Keratinocyte (primary cell): ENCODE measurements around the gene UFSP1. TPM values are rescaled to one million over a fixed set of nuclear protein-coding genes. Genes with fewer than 3 reads are reported as not detected.

ENCODE experiments used
- DNase-seq: peaks from one replicate; pipeline ENCODE4 v3.0.0-alpha.2; 2011; ENCODE audit warnings: low read depth, missing footprints, low spot score
- FAIRE-seq: peaks from 2 replicates; lab custom pipeline; 2011; peaks lifted over from hg19 to GRCh38; lab: Jason Lieb, UNC
- H2AFZ ChIP-seq: 2 replicates; pipeline ENCODE4 v1.6.0; 2012; ENCODE audit warnings: low read length, control low read depth, inconsistent platforms; ENCODE audit not compliant: control insufficient read depth
- H3K27ac ChIP-seq: 2 replicates; pipeline ENCODE4 v1.5.1; 2011; ENCODE audit warnings: low read length; ENCODE audit not compliant: control insufficient read depth, insufficient read depth
- H3K27me3 ChIP-seq: 3 replicates; pipeline ENCODE4 v1.6.0; 2011; ENCODE audit warnings: low read length; ENCODE audit not compliant: control insufficient read depth, insufficient read depth; ENCODE audit errors: extremely low read depth
- H3K36me3 ChIP-seq, 2 experiments: 2 replicates in 1 of 2; 3 replicates in 1 of 2; pipeline ENCODE4 v1.5.1; 2011; ENCODE audit warnings: low read length in 2 of 2, mild to moderate bottlenecking in 1 of 2; ENCODE audit not compliant: control insufficient read depth in 2 of 2, insufficient read depth in 2 of 2; ENCODE audit errors: extremely low read depth in 1 of 2
- H3K4me1 ChIP-seq: 3 replicates; pipeline ENCODE4 v1.5.1; 2011; ENCODE audit warnings: low read length; ENCODE audit not compliant: control insufficient read depth, insufficient read depth; ENCODE audit errors: extremely low read depth
- H3K4me2 ChIP-seq: 3 replicates; pipeline ENCODE4 v1.6.0; 2011; ENCODE audit warnings: low read depth, low read length; ENCODE audit not compliant: control insufficient read depth, insufficient read depth; ENCODE audit errors: extremely low read depth
- H3K4me3 ChIP-seq, 3 experiments: fragments of 200-600 bp in 1 of 3; sonication (generic) in 1 of 3; 2 replicates in 2 of 3; 3 replicates in 1 of 3; pipeline ENCODE4 v1.5.1; 2011 to 2016; ENCODE audit warnings: low read length in 3 of 3, mild to moderate bottlenecking in 3 of 3, control low read depth in 2 of 3, inconsistent platforms in 1 of 3, low read depth in 1 of 3, mixed read lengths in 1 of 3, mixed run types in 1 of 3, moderate library complexity in 1 of 3; ENCODE audit not compliant: control insufficient read depth in 2 of 3, insufficient read depth in 2 of 3; ENCODE audit errors: extremely low read depth in 1 of 3
- H3K79me2 ChIP-seq: 2 replicates; pipeline ENCODE4 v1.6.0; 2012; ENCODE audit warnings: low read length; ENCODE audit not compliant: control insufficient read depth, insufficient read depth
- H3K9ac ChIP-seq: 3 replicates; pipeline ENCODE4 v1.6.0; 2011; ENCODE audit warnings: low read length; ENCODE audit not compliant: control insufficient read depth, insufficient read depth; ENCODE audit errors: extremely low read depth
- H3K9me1 ChIP-seq: 3 replicates; pipeline ENCODE4 v1.6.0; 2011; ENCODE audit warnings: low read length; ENCODE audit not compliant: control insufficient read depth, insufficient read depth; ENCODE audit errors: extremely low read depth
- H3K9me3 ChIP-seq: 2 replicates; pipeline ENCODE4 v1.5.1; 2012; ENCODE audit warnings: low read depth, low read length; ENCODE audit not compliant: control insufficient read depth
- H4K20me1 ChIP-seq: 3 replicates; pipeline ENCODE4 v1.6.0; 2011; ENCODE audit warnings: low read length; ENCODE audit not compliant: control insufficient read depth, insufficient read depth; ENCODE audit errors: extremely low read depth
- CTCF ChIP-seq, 3 experiments: IDR thresholded peaks in 1 of 3; conservative IDR thresholded peaks in 1 of 3; optimal IDR thresholded peaks in 1 of 3; 2 replicates in 2 of 3; 3 replicates in 1 of 3; pipeline versions ENCODE3 to v1.5.1; 2011; ENCODE audit warnings: low read length in 3 of 3, mild to moderate bottlenecking in 3 of 3, moderate library complexity in 2 of 3, control low read depth in 1 of 3, inconsistent platforms in 1 of 3; ENCODE audit not compliant: insufficient read depth in 2 of 3; ENCODE audit errors: extremely low read depth in 1 of 3
- EZH2 ChIP-seq: IDR thresholded peaks from one replicate; pipeline ENCODE4 v1.6.1; 2012; ENCODE audit warnings: inconsistent platforms, mild to moderate bottlenecking, low read length, moderate library complexity
- dilution Hi-C: fragments of 300-500 bp; cut with MboI; formaldehyde crosslinking; loops from one replicate; pipeline ENCODE4 v1.7.0; 2020; ENCODE audit warnings: low sequenced_read_pairs; ENCODE audit not compliant: extremely low pct_ligation_motif_present
- polyA plus RNA-seq, 5 experiments: library from polyadenylated mRNA; depleted of rRNA in 3 of 5; stranded (reverse) in 3 of 5; stranded (forward) in 1 of 5; unstranded in 1 of 5; fragments of >200 nt; gene quantifications; 1 replicate in 1 of 5; 2 replicates in 3 of 5; 3 replicates in 1 of 5; pipeline versions ENCODE4 v1.2.1 to v1.2.3, GENCODE V29; 2011 to 2012; ENCODE audit warnings: missing spikeins in 2 of 5, low read depth in 1 of 5, low replicate concordance in 1 of 5

The UFSP1 gene
- polyA plus RNA-seq, 1 donor (not counting 4 experiments of a cell fraction or from before 2014, with no cell fraction given) = 1.0 TPM

GRCh38 chr7:100873599-100874299 lies 15.8 kb downstream of the UFSP1 start:
- Histone ChIP-seq H3K4me2 (peak overlapping the region; percentile 94), H3K36me3 (peaks cover 27 to 38% of the 10 kb centered on the region in 2 experiments), H3K4me1 (peaks cover 36% of the 10 kb centered on the region), H3K9ac (peak overlapping the region; percentile 93), H3K27me3 (no peaks in the 10 kb centered on the region), H3K9me1 (no peaks in the 10 kb centered on the region), H3K79me2 (peaks cover 86% of the 10 kb centered on the region), H4K20me1 (peaks cover 6% of the 10 kb centered on the region), H2AFZ (no peak overlapping the region), H3K27ac (peak overlapping the region; percentile 92), H3K4me3 (peak overlapping the region; percentile 78 to 96 (median 95)), H3K9me3 (no peaks in the 10 kb centered on the region)
- FAIRE-seq (no peak), DNase-seq (no peak)
- no peak for TF ChIP-seq CTCF (optimal IDR thresholded peaks at IDR 0.05 in 1 of 3, IDR thresholded peaks at IDR 0.05 in 1 of 3, conservative IDR thresholded peaks at IDR 0.05 in 1 of 3; ENCODE audit: extremely low read depth in 1 of 3, insufficient read depth in 2 of 3, low read length in 3 of 3)
- TF ChIP-seq EZH2 = no peak
- dilution Hi-C loops = no loop called here

GRCh38 chr7:100867776-100868485 lies 21.6 kb downstream of the UFSP1 start:
- peak overlapping the region; percentile 99 for H3K9ac ChIP-seq
- DNase-seq = no peak
- H3K79me2 ChIP-seq = peaks cover 49% of the 10 kb centered on the region

More at GRCh38 chr7:100867776-100868485, 21.6 kb downstream of the UFSP1 start:
- H3K27ac ChIP-seq = peak overlapping the region; percentile 95
- H3K36me3 ChIP-seq = peaks cover 22 to 23% of the 10 kb centered on the region in 2 experiments
- no peaks in the 10 kb centered on the region for H3K27me3 ChIP-seq
- TF ChIP-seq CTCF (optimal IDR thresholded peaks at IDR 0.05 in 1 of 3, IDR thresholded peaks at IDR 0.05 in 1 of 3, conservative IDR thresholded peaks at IDR 0.05 in 1 of 3; ENCODE audit: extremely low read depth in 1 of 3, insufficient read depth in 2 of 3, low read length in 3 of 3) (no peak), EZH2 (no peak)
- peak overlapping the region; percentile 89 to 97 (median 95) for H3K4me3 ChIP-seq
- FAIRE-seq = no peak
- no peak overlapping the region for H2AFZ ChIP-seq
- H3K4me1 ChIP-seq = peaks cover 30% of the 10 kb centered on the region
- H4K20me1 ChIP-seq = no peaks in the 10 kb centered on the region
- dilution Hi-C loops = no loop called here
- H3K4me2 ChIP-seq = peak overlapping the region; percentile 95
- no peaks in the 10 kb centered on the region for H3K9me1 ChIP-seq
- H3K9me3 ChIP-seq = no peaks in the 10 kb centered on the region
